Erythroblast (primary cell): Measurements from ENCODE around the gene ZFP3.
"Not testable (repeated sequence)": the region's sequence is repeated elsewhere in the genome, so short reads cannot be mapped to it uniquely, and the experiment has no call there.

Experiments used
- GATA1 ChIP-seq: IDR thresholded peaks from 2 replicates; pipeline ENCODE4 v1.6.1; 2011; ENCODE audit warnings: low read depth, mild to moderate bottlenecking, control low read depth, low read length, moderate library complexity
- POLR2A ChIP-seq: IDR thresholded peaks from 2 replicates; pipeline ENCODE4 v1.6.1; 2011; ENCODE audit warnings: mild to moderate bottlenecking, low read length

- not testable (repeated sequence) for TF ChIP-seq POLR2A, GATA1
Measured at GRCh38 chr17:5077275-5077674, 992 bp upstream of the ZFP3 start.
